HTERT RPE-1 (cell line): Measurements from ENCODE around the gene DHRS13.

Experiments used
- in situ Hi-C: fragments of 300-500 bp; cut with MboI; formaldehyde crosslinking; loops from 4 replicates; pipeline ENCODE4 v1.14.3; 2020; ENCODE audit warnings: low sequenced_read_pairs

Gene DHRS13, protein sequence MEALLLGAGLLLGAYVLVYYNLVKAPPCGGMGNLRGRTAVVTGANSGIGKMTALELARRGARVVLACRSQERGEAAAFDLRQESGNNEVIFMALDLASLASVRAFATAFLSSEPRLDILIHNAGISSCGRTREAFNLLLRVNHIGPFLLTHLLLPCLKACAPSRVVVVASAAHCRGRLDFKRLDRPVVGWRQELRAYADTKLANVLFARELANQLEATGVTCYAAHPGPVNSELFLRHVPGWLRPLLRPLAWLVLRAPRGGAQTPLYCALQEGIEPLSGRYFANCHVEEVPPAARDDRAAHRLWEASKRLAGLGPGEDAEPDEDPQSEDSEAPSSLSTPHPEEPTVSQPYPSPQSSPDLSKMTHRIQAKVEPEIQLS

DNA sequence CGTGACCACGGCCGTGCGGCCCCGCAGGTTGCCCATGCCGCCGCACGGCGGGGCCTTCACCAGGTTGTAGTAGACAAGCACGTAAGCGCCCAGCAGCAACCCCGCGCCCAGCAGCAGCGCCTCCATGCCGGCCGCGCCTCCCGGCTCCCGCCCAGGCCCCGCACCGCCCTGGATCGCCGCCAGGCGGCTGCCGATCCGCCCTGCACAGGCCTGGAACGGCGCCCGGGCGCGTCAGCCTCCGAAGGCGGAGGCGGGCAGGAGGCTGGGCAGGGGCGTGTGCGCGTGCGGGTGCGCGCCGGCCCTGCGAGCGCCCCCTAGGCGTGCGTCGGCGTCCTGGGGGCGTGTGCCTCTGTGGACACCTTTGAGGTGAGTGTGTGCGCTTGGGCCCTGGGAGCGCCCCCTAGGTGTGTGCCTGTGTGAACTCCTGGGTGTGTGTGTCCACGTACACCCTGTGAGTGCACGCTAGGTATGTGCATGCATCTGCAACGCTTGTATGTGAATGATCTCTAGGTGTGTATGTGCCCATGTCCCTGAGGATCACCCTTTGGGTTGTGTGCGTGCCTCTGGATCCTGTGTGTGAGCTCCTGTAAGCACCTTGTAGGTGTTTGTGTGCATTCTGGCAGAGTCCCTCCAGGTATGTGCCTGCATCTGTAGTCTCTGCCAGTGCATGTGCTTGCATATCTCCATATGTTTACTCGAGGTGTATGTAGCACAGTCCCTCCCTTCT lies at the start of gene DHRS13:
DHRS13 (minus strand) TSS at position 261 of the 727 bp plus-strand sequence; CDS start at position 126, 135 bp downstream.
- in situ Hi-C loops, result no loop called here

DNA sequence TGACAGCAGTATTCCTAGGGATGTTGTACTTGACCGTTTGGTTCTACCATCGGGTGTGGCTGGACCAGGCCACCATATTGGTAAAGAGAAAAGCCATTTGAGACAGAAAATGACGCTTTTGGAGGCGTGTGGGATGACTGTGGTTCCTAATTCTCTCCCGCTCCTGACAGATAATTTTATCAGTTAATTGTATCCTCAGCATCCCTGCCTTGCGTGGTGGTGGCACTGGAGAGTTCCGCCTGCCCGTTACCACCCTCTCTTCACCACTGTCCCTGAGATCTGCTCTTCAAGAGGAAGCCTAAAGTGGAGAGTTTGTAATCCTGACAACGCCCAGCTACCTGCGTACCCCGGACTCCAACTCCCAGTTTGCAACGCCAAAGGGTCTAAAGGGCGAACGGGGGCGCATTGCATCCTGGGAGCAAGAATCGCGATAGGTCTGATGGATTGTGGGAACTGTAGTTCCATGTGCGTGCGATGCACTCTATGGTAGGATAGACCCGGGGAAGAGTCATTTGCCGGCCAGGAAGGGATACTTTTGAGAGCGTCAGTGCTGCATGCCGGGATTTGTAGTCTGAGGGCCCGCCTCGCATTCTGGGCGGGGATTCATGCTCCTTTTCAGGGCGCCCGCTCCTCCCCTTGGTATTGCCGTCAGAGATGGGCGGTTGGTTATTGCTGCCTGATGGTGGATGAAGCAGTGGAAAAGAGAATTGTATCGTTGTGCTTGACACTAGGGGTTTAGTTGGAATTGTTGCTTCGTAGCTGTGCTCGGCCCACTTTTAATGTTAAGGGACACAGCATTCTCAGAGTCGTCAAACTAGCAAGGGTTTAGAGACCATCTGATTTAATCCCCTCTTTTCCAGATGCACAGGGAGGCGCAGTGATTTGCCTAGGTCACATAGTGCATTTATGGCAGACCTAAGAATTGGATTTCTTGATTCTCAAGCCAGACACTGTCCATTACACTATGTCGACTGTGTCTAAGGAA lies 49.4 kb upstream of the DHRS13 start:
- in situ Hi-C loops, result no loop called here

DNA sequence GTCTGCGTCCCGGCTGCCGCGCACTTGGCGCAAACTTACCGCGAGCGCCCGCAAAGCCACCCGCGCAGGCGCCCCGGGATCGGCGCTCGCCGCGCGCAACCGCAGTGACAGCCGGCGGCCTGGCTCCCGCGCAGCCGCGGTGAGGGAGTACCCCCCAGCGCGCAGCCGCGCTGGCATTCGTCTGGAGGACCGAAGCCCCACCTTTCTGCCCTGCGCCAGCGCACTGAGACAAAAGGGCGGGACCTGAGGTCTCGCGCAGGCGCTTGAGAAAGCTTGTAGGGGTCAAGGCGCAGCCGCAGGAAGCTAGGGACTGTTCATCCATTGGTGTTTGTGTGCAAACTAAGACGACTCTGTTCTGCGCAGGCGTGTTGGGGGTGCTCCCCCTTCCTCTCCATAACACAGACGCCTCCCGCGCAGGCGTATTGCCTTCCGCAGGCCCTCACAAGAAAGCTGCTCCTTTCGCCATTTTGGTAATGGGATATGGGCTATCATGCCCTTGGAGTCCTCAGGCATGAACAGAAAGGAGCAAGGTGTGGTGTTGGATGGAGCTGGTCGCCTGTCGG lies 48.6 kb upstream of the DHRS13 start, which contains the start of gene PHF12:
PHF12 (minus strand) TSS at position 91 of the 563 bp plus-strand sequence. CDS start 558 bp downstream, outside the sequence.
- in situ Hi-C loops, result no loop called here

DNA sequence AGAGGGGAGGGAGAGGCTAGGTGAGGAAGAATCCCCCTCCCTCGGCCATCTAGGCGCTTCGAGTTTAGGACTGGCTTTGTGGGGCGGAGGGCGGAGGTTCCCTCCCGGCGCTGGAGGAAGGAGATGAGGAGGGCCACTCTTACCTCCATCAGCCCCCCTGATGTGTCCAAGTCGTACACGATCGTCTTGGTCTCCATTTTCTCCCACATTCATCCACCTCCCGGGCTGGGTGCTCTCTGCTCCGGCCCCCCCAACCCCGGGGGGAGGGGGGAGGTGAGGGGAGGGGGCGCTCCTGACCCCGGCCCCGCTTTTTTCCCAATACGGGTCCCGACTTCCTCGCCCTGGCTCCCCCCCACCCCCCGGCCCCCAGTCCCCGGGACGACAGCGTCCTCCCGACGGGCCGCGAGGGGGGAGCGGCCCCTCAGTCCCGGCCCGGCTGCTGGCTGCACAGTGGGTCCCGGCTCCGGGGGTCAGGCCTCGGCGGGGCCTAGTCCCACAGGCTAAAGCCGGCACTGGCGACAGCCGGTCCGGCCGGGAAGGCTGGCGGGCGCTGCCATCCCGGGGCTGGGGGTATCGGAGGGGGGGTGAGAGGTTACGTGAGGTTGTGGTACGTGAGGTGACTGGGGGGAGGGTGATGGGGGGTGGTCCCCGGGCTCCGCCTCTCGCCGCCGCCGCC lies 48.0 kb upstream of the DHRS13 start:
- in situ Hi-C loops, result no loop called here

DNA sequence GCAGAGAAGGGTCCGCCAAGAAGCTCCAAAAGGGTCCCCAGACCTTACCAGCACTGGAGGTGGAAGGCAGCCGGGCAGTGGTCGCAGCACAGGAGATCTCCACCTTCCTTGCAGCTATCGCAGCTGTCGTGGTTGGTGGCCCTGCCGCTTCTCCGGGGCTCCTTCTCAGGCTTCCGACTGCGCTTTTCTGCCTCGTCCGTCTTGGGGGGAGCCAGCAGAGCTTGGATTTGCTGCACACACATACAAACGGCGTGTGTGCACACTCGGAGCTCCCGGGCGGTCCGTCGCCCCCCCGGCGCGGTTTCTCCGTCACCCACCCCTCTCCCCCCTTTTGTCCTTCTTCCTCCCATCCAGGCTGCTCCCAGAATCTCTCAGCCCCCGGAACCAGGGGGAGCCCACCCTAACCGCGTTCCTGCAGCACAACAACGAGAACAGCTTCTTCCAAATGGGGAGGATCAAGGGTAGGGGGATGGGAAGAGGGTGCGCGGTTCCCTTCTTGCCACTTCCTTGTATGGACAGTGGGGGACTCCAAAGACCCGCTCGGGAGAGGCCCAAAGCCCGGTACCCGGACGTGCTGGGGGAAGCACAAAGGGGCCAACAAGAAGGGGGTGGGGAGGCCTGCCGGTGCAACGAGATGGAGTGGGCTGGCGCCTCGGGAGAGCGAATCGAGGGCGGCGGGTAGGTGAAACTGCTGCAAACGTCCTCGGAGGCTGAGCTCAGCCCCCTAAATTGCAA lies 47.3 kb upstream of the DHRS13 start:
- in situ Hi-C loops, result no loop called here

DNA sequence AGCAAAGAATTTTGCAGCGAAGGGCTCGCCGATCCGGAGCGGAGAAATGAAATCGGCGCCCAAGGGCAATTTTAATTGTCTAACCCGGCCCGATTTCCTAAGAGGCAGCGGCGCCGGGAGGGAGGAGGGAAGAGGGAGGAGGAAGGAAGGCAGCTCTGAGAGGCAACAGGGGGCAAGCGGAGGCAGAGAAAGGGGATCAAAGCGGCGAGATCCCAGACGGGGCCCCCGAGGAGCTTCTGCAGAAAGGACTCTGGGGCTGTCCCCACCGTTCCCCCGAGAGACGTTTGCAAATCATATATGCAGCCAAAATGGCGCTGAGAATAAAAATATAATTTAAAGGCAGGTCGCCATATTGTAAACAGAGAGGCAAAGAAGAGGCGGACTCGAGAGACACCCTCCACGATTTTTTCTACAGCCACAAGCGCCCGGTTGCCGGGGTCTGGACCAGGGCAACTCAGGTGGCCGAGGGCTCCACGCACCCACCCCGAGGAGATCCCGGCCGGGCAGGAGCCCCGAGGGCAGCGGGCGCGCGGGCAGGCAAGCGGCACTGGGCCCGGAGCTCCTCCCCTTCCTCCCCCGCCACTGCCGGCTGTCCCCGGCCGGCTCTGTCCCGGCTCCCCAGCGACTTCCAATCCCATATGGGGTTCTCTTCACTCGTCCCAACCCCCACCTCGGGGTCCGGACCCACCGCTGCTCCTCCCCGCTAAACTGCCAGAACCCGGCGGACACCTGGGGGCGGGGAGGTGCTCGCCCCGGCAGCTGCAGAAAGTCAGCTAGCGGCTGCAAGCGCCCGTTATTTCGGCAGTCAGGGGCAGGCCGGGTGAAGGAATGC lies 46.5 kb upstream of the DHRS13 start:
- in situ Hi-C loops, result no loop called here

DNA sequence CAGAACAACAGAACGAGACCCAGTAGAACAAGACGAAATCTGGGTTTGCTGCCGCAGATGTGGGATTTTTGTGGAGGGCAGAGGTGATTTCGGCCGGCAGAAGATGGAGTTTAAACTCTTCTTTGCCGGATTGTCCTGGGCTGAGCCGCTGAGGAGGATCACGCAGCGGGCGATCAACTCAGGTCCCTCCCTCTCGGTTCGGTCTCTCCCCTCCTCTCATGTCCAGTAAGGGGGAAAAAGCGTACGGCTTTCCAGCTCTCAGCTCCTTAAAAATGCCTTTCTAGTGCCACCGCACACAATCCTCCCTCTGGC lies 46.0 kb upstream of the DHRS13 start:
- in situ Hi-C loops, result no loop called here

DNA sequence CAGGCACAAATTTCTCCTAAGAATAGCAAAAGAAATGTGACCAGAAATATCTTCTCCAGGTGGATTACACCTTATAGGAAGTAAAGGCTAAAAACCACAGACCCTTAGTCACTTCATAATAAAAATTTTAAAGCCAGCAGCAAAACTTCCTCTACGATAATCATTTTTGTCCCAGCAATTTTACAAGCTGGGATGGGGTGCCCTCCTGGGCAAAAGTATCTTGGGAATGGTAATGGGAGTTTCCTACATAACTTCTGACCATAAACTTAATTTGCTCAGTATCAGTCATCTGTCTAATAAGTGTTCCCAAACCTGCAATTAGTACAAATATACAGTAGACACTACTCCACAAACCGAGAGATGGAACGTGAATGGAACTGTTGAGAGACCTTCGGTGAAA lies 45.5 kb upstream of the DHRS13 start:
- in situ Hi-C loops, result no loop called here

DNA sequence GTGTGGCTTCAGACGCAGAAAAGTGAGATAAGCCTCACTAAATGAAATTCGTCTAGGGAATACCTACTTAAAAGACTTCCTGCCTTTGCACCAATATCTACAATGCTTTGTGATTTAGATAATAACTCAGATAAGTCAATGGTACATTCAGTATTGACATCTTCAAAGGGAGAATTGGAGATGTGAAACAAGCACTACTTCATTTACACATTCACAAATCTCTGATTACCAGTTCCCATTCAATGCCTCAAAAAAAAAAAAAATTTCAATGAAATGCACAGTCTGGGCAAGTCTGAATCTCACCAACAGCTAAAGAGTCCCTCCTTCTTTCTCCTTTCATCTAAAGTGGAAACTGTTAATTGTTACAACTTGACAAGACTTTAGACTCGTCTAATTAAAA lies 44.8 kb upstream of the DHRS13 start:
- in situ Hi-C loops, result no loop called here

DNA sequence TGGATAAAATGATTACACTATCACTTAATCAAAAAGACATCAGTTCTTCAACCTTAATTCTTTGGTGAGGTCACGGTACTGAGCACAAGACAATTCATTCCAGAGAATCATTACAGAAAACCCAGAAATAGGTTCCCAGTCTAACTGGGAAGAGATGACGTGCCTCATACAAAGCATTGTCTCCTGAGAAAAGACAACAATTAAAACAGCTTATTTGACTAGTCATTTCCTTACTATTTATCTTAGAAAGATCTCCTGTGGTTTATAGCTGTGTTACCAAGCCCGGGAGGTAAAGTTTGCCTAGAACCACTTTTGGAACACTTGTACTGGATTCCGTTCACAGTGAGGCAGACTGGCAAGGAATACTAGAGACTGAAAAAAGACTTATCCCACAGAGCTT lies 43.4 kb upstream of the DHRS13 start:
- in situ Hi-C loops, result no loop called here

DNA sequence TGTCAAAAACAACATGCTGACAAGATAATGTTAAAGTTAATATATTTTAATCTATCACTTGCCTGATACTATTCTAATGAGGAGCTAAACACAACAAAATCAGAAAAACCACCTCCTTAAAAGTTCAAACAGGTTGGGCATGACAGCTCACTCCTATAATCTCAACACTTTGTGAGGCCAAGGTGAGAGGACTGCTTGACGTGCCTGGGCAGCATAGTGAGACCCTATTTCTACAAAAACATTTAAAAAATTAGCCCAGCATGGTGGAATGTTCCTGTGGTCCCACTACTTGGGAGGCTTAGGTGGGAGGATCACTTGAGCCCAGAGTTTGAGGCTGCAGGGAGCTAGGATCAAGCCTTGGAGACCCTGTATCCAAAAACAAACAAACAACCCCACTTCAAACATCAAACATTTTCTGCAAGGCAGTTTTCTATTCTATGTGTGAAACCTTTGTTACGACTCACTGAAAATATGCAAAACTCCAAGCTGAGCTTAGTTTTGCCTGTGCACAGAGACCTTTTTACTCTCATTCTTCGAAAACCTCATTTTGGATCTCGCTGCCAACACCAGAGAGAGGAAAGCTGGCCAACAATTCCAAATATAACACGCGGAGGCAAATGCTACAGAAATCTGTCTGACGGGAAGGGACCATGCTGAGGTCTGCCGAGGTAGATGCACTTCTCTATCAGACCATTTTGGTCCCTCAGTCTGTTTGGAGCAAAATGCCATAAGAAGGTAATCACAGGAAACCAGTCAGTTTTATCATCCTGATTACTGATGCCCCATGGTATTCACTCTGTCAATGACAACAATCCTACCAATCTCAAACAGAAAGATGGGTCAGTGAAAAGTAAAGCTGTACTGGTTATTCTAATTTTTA lies 42.2 kb upstream of the DHRS13 start:
- in situ Hi-C loops, result no loop called here

DNA sequence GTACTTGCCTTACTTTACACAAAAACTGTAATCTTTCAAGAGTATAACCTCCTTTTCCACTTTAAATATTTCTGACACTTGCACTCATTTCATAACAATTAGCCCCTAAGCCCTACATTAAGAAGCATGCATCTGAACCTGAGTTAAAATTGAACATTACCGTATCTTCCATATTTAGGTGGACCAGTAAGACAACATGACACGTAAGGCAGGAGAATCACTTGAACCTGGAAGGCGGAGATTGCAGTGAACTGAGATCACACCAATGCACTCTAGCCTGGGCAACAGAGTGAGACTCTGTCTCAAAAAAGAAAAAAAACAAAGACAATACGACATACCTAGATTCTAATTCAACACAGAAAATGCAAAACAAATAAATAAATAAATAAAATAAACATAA lies 41.5 kb upstream of the DHRS13 start:
- in situ Hi-C loops, result no loop called here

DNA sequence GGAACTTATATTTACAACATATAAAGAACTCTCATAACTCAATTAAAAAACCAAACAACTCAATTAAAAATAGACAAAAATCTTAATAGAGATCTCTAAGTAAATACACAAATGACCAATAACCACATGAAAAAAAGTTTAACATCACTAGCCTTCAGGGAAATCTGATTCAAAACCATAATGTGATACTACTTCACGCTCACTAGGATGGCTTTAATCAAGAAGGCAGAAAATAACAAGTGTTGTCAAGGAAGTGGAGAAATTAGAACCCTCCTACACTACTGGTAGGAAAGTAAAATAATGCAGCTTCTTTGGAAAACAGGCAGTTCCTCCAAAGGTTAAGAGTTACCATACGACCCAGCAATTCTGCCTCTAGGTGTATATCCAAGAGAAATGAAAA lies 40.0 kb upstream of the DHRS13 start:
- in situ Hi-C loops, result no loop called here

DNA sequence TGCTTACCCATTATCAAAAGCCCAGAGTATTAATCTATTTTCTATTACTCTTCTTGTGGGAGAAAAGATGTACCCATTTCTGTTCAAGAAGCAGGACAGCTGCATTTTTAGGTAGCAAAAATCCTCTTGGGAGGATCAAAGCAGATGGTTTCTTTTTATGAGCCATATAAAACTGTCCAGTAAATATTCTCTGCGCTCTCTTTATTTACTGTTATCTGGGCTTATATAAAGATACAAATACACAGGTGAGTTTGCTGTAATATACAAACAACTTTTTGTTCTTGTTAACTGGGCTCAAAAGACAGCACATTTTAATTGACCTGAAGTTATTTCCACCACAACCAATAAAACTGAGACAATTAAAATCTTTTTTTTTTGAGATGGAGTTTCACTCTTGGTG lies 38.4 kb upstream of the DHRS13 start:
- in situ Hi-C loops, result no loop called here

DNA sequence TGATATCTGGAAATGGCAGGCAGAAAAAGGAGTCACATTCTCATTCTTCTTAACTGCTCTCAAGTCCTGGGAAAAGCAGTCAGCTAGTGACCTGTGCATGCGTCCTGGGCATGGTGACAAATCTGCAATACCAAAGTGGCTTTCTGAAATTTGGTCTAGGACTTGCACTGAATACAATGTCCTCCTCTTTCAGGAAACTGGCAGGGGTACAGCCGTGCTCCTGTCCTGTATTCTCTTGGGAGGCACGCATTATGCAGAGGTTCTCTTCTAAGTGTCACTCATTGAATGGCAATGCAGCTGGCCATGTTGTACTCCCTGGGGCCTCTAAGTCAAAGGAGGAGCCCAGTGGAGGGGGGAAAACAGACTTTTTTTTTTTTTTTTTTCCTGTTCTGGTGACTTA lies 37.8 kb upstream of the DHRS13 start:
- in situ Hi-C loops, result no loop called here

DNA sequence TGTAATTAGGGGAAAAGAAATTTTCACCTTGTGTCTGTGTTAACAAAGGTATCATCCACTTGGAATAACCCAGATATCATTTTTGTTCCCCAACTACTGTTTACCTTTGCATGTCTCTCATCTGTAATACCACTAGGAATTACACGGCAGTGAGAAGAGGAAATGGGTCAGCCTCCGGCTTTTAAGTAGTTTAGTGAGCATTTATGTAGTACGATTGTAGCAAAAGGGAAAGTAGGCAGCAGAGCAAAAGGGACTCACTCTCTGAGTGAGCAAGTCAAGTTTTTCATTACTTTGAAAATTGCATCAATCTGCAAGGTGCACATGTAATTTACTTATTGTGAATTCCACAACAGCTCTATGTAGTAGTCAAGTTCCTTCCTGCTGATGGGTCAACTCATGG lies 37.3 kb upstream of the DHRS13 start:
- in situ Hi-C loops, result no loop called here

DNA sequence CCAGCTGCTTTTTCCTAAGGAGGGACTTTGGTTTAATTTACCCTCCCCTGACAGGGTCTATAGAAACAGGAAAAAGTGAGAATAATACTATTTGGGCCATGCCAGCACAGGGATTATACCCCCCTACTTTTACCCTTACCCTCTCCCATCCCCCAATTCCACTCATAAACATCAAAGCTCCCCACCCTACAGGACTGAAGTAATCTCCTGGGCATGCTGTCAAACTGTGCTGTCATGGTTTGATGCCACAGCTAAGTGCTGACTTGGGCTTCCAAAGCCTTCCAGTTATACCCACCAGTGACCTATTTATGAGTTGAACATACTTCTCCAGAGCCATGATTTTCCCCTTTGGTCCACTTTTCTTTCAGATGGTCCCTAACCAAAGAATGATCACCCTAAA lies 35.7 kb upstream of the DHRS13 start:
- in situ Hi-C loops, result no loop called here
